A549 (cell line): ENCODE data around the gene ITM2C. TPM values are rescaled to one million over a fixed set of nuclear protein-coding genes. Genes with fewer than 3 reads are reported as not detected.

Experiments used
- ATAC-seq, 2 experiments: fragments of 200-7000 bp in 1 of 2; fragments of >200 bp in 1 of 2; cut with Nextera tagmentation in 1 of 2; cut with Tn5 transposase in 1 of 2; 3 replicates each; pipeline versions ENCODE4 v1.8.0 to v1.9.1; 2018 to 2020; ENCODE audit warnings: mild to moderate bottlenecking in 1 of 2, moderate library complexity in 1 of 2
- CTCF ChIA-PET: fragments of 300-600 bp; sonication (Branson Sonifier 250); formaldehyde crosslinking; extraction: SDS; loops from one replicate; lab custom pipeline; 2021; ENCODE audit warnings: antibody characterized with exemption, inconsistent platforms; lab: Yijun Ruan, JAX
- POLR2A ChIA-PET: fragments of 350-600 bp; formaldehyde crosslinking; extraction: SDS; loops from one replicate; lab custom pipeline; 2021; ENCODE audit warnings: antibody characterized with exemption, inconsistent platforms; lab: Yijun Ruan, JAX
- DNase-seq, 2 experiments: peaks; one replicate each; pipeline versions ENCODE4 v3.0.0 to v3.0.0-alpha.2; 2011 to 2016; ENCODE audit warnings: low read depth in 1 of 2, low spot score in 1 of 2
- FAIRE-seq: peaks from 2 replicates; lab custom pipeline; 2011; peaks lifted over from hg19 to GRCh38; lab: Jason Lieb, UNC
- H3K27ac ChIP-seq, 2 experiments: fragments of >200 bp; sonication (Bioruptor Twin); formaldehyde crosslinking; 3 replicates each; pipeline ENCODE4 v1.5.1; 2016 to 2017
- H3K4me1 ChIP-seq: fragments of >200 bp; sonication (Bioruptor Twin); formaldehyde crosslinking; 3 replicates; pipeline ENCODE4 v1.6.1; 2016
- H3K4me2 ChIP-seq: fragments of >200 bp; sonication (Bioruptor Twin); formaldehyde crosslinking; 3 replicates; pipeline ENCODE4 v1.6.1; 2016
- H3K4me3 ChIP-seq: fragments of >200 bp; sonication (Bioruptor Twin); formaldehyde crosslinking; 3 replicates; pipeline ENCODE4 v1.5.1; 2016
- H3K9me3 ChIP-seq: fragments of >200 bp; sonication (Bioruptor Twin); formaldehyde crosslinking; 3 replicates; pipeline ENCODE4 v1.6.1; 2016
- BHLHE40 ChIP-seq: IDR thresholded peaks from 2 replicates; pipeline ENCODE4 v1.6.1; 2012; ENCODE audit warnings: low read depth, low read length, inconsistent platforms
- CBX8 ChIP-seq: fragments of 200-600 bp; sonication (generic); IDR thresholded peaks from 2 replicates; pipeline ENCODE4 v1.6.1; 2016
- CHD2 ChIP-seq: fragments of 150-350 bp; IDR thresholded peaks from 2 replicates; pipeline ENCODE4 v1.6.1; 2014; ENCODE audit warnings: low read length; ENCODE audit not compliant: partially characterized antibody
- EHF ChIP-seq: fragments of 250-450 bp; sonication (Bioruptor Pico); IDR thresholded peaks from 2 replicates; pipeline ENCODE4 v1.5.0; 2020; ENCODE audit warnings: mild to moderate bottlenecking
- EHMT2 ChIP-seq: fragments of 200-600 bp; sonication (generic); IDR thresholded peaks from 2 replicates; pipeline ENCODE4 v1.6.1; 2016; ENCODE audit warnings: antibody characterized with exemption, low read depth, mild to moderate bottlenecking, moderate library complexity
- EP300 ChIP-seq, 2 experiments: fragments of >200 bp; sonication (Bioruptor Twin); formaldehyde crosslinking; IDR thresholded peaks; 2 replicates in 1 of 2; 3 replicates in 1 of 2; pipeline ENCODE4 v1.6.1; 2016 to 2017
- FOXS1 ChIP-seq: fragments of 250-450 bp; sonication (Bioruptor Pico); IDR thresholded peaks from 2 replicates; pipeline ENCODE4 v1.5.0; 2020; ENCODE audit warnings: mild to moderate bottlenecking, moderate library complexity
- HEYL ChIP-seq: fragments of 250-450 bp; sonication (Bioruptor Pico); IDR thresholded peaks from 2 replicates; pipeline ENCODE4 v1.8.0; 2021; ENCODE audit warnings: mild to moderate bottlenecking, moderate library complexity
- HOXA7 ChIP-seq: fragments of 250-450 bp; sonication (Bioruptor Pico); IDR thresholded peaks from 2 replicates; pipeline ENCODE4 v1.5.0; 2020; ENCODE audit warnings: mild to moderate bottlenecking, moderate library complexity
- HOXB13 ChIP-seq: fragments of 250-450 bp; sonication (Bioruptor Pico); IDR thresholded peaks from 2 replicates; pipeline ENCODE4 v1.5.0; 2020; ENCODE audit warnings: low read depth, mild to moderate bottlenecking, moderate library complexity
- JUN ChIP-seq, 2 experiments: fragments of >200 bp; sonication (Bioruptor Twin); formaldehyde crosslinking; IDR thresholded peaks; 2 replicates in 1 of 2; 3 replicates in 1 of 2; pipeline ENCODE4 v1.6.1; 2016 to 2017
- KDM5A ChIP-seq: fragments of 200-600 bp; sonication (generic); IDR thresholded peaks from 2 replicates; pipeline ENCODE4 v1.6.1; 2016; ENCODE audit warnings: antibody characterized with exemption, mild to moderate bottlenecking
- MAFK ChIP-seq: fragments of 450-650 bp; IDR thresholded peaks from 2 replicates; pipeline ENCODE4 v1.6.1; 2014; ENCODE audit not compliant: partially characterized antibody
- MYC ChIP-seq: IDR thresholded peaks from 2 replicates; pipeline ENCODE4 v1.6.1; 2012; ENCODE audit warnings: mild to moderate bottlenecking, inconsistent platforms, low read length, improper control_type of control experiment, borderline replicate concordance
- NFE2L2 ChIP-seq: fragments of 150-350 bp; conservative IDR thresholded peaks from 2 replicates; pipeline ENCODE4 v1.6.1; 2014; ENCODE audit warnings: low read length
- RAD21 ChIP-seq, 2 experiments: fragments of >200 bp in 1 of 2; sonication (Bioruptor Twin) in 1 of 2; formaldehyde crosslinking in 1 of 2; IDR thresholded peaks in 1 of 2; conservative IDR thresholded peaks in 1 of 2; 2 replicates in 1 of 2; 3 replicates in 1 of 2; pipeline ENCODE4 v1.6.1; 2012 to 2018; ENCODE audit warnings: inconsistent platforms in 1 of 2
- RCOR1 ChIP-seq: fragments of 150-350 bp; IDR thresholded peaks from 2 replicates; pipeline ENCODE4 v1.6.1; 2014; ENCODE audit warnings: antibody characterized with exemption, low read length, low read depth
- RFX5 ChIP-seq: fragments of 450-650 bp; IDR thresholded peaks from 2 replicates; pipeline ENCODE4 v1.7.1; 2014; ENCODE audit warnings: antibody characterized with exemption, mild to moderate bottlenecking, moderate library complexity
- RNF2 ChIP-seq: fragments of 200-600 bp; sonication (generic); IDR thresholded peaks from 2 replicates; pipeline ENCODE4 v1.6.1; 2016; ENCODE audit warnings: low read depth, mild to moderate bottlenecking, antibody characterized with exemption, moderate library complexity, borderline replicate concordance
- SMC3 ChIP-seq: fragments of >200 bp; sonication (Bioruptor Twin); formaldehyde crosslinking; IDR thresholded peaks from 3 replicates; pipeline ENCODE4 v1.6.1; 2018; ENCODE audit warnings: inconsistent platforms
- ZC3H11A ChIP-seq: fragments of 450-650 bp; IDR thresholded peaks from 2 replicates; pipeline ENCODE4 v1.6.1; 2014; ENCODE audit warnings: antibody characterized with exemption, mild to moderate bottlenecking
- ZFP36 ChIP-seq: fragments of 450-650 bp; IDR thresholded peaks from 2 replicates; pipeline ENCODE4 v1.6.1; 2014; ENCODE audit warnings: borderline replicate concordance; ENCODE audit not compliant: partially characterized antibody
- WGBS: methylation state at CpG from one replicate; pipeline ENCODE4 v1.1.6; 2017; ENCODE audit errors: missing lambda C conversion rate; 5-methylcytosine and 5-hydroxymethylcytosine counted together
- polyA plus RNA-seq, 4 experiments: library from polyadenylated mRNA; depleted of rRNA in 3 of 4; stranded (reverse); fragments of >200 nt; fragmentation: RNase III in 1 of 4; extraction: RNeasy Plus Mini Kit Qiagen cat#74134 plus additional on column Dnase treatment in 1 of 4; gene quantifications; 2 replicates in 3 of 4; 3 replicates in 1 of 4; pipeline ENCODE4 v1.2.3, GENCODE V29; 2011 to 2017
- TF ChIP-seq, protein P1 (sequence below): IDR thresholded peaks from 2 replicates; pipeline ENCODE4 v1.6.1; 2012
- TF ChIP-seq, protein P2 (sequence below): fragments of >200 bp; sonication (Bioruptor Twin); formaldehyde crosslinking; IDR thresholded peaks from 3 replicates; pipeline ENCODE4 v1.5.1; 2016
- TF ChIP-seq, protein P3 (sequence below): fragments of 150-350 bp; IDR thresholded peaks from 2 replicates; pipeline ENCODE4 v1.6.1; 2014; ENCODE audit warnings: low read depth, mild to moderate bottlenecking, low read length
- TF ChIP-seq, protein P4 (sequence below): IDR thresholded peaks from 2 replicates; pipeline ENCODE4 v1.6.1; 2012
- TF ChIP-seq, protein P5 (sequence below): fragments of 450-650 bp; IDR thresholded peaks from 2 replicates; pipeline ENCODE4 v1.6.1; 2014; ENCODE audit warnings: antibody characterized with exemption

The ITM2C gene
- polyA plus RNA-seq, 2 of the 4 experiments (the other 2 are of a cell fraction): 84.0 to 88.1 TPM

DNA sequence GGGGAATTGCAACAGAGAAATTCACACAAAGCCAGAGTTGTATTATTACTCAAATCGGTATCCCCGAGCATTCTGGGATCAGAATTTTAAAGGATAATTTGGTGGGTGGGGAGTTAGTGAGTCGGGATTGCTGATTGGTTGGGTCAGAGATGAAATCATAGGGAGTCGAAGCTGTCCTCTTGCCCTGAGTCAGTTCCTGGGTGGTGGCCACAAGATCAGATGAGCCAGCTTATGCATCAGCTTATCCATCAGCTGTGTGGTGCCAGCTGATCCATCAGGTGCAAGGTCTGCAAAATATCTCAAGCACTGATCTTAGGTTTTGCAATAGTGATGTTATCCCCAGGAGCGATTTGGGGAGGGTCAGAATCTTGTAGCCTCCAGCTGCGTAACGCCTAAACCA, 34.3 kb upstream of the ITM2C start:
- peaks cover 6% of the 10 kb centered on the region; the same call in 2 of the 3 replicates for H3K9me3 ChIP-seq
- H3K4me3 ChIP-seq: no peak overlapping the region
- TF ChIP-seq ZFP36 (no peak), HOXA7 (CRISPR knock-in tag) (no peak), KDM5A (no peak), EP300 (IDR thresholded peaks at IDR 0.05) (no peak), RNF2 (no peak), EHF (CRISPR knock-in tag) (no peak), MYC (no peak), NFE2L2 (no peak), EHMT2 (no peak), MAFK (no peak), CBX8 (no peak), RAD21 (conservative IDR thresholded peaks at IDR 0.05 in 1 of 2, IDR thresholded peaks at IDR 0.05 in 1 of 2) (no peak), ZC3H11A (no peak), RFX5 (no peak), HEYL (CRISPR knock-in tag) (no peak), HOXB13 (CRISPR knock-in tag) (no peak), CHD2 (no peak)
- TF ChIP-seq, protein P1, sequence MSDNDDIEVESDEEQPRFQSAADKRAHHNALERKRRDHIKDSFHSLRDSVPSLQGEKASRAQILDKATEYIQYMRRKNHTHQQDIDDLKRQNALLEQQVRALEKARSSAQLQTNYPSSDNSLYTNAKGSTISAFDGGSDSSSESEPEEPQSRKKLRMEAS: no peak
- TF ChIP-seq, protein P2, sequence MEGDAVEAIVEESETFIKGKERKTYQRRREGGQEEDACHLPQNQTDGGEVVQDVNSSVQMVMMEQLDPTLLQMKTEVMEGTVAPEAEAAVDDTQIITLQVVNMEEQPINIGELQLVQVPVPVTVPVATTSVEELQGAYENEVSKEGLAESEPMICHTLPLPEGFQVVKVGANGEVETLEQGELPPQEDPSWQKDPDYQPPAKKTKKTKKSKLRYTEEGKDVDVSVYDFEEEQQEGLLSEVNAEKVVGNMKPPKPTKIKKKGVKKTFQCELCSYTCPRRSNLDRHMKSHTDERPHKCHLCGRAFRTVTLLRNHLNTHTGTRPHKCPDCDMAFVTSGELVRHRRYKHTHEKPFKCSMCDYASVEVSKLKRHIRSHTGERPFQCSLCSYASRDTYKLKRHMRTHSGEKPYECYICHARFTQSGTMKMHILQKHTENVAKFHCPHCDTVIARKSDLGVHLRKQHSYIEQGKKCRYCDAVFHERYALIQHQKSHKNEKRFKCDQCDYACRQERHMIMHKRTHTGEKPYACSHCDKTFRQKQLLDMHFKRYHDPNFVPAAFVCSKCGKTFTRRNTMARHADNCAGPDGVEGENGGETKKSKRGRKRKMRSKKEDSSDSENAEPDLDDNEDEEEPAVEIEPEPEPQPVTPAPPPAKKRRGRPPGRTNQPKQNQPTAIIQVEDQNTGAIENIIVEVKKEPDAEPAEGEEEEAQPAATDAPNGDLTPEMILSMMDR: no peak
- TF ChIP-seq, protein P3, sequence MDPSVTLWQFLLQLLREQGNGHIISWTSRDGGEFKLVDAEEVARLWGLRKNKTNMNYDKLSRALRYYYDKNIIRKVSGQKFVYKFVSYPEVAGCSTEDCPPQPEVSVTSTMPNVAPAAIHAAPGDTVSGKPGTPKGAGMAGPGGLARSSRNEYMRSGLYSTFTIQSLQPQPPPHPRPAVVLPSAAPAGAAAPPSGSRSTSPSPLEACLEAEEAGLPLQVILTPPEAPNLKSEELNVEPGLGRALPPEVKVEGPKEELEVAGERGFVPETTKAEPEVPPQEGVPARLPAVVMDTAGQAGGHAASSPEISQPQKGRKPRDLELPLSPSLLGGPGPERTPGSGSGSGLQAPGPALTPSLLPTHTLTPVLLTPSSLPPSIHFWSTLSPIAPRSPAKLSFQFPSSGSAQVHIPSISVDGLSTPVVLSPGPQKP: no peak
- ChIA-PET POLR2A (no interaction called here), CTCF (interaction anchor here (1.6 to 4.3 kb wide), 2 partner anchors 18 to 157 kb away, joined by 5 to 27 read pairs; no protein-coding TSS in a partner anchor)
- FAIRE-seq: no peak
- no peak for DNase-seq
- no peaks in the 10 kb centered on the region for H3K4me1 ChIP-seq
- ATAC-seq: no peak
- WGBS: 45% methylated on average over 7 of the region's 7 CpGs
- no peak overlapping the region for H3K27ac ChIP-seq
- no peak overlapping the region for H3K4me2 ChIP-seq

DNA sequence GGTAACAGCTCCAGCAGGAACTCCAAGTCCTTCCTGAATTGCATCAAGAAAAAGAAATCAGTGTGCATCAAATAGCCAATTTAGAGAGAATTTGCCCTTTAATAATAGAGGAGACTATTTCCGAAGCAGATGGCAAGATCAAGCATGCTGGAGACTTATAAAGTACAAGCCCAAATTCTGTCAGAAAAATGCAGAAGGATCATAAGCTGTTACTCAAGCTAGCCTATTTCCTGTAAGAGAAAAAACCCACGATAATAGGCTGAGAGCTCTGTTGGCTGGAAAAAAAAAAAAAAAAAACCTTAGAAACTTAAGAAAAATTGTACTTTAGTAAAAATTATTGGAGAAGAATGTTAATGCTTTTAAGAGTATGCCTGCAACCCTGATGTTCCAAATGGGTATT, 24.4 kb upstream of the ITM2C start:
- FAIRE-seq: no peak
- CTCF ChIA-PET: interaction anchor here (0.7 to 2.4 kb wide), 5 partner anchors 8 to 147 kb away, joined by 4 to 14 read pairs (median 5); no protein-coding TSS in a partner anchor
- POLR2A ChIA-PET: interaction anchor here (0.6 kb wide), 1 partner anchor 112 kb away, joined by 4 read pairs; no protein-coding TSS in a partner anchor

DNA sequence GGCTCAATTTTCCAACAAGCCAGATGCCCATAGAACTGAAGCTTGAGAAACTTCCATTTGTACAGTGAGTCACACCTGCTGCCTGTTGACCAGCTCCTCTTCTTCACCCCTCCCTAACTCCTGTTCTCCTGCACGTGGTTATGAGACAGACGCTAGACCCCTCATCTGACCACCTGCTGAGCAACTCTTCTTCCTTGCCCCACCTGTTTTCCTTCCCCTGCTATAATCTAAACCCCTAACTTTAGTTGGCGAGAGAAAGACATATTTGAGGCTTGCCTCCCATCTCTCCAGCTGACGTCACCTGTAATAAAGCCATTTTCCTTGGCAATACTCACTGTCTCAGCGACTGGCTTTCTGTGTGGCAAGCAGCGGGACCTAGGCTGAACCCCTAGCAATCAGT, 22.3 kb upstream of the ITM2C start:
- DNase-seq: no peak
- no peak for FAIRE-seq
- H3K4me3 ChIP-seq: no peak overlapping the region
- H3K27ac ChIP-seq: no peak overlapping the region
- H3K4me2 ChIP-seq: peak overlapping the region; percentile 50
- ChIA-PET CTCF (interaction anchor here (1.1 to 2.0 kb wide), 3 partner anchors 8 to 211 kb away, joined by 3 to 4 read pairs (median 3); partner anchors contain the start of gene ITM2C), POLR2A (no interaction called here)
- peaks cover 8% of the 10 kb centered on the region; the same call in 1 of the 3 replicates for H3K9me3 ChIP-seq
- peak; percentile 66 to 73; a peak in 5 of 6 replicates for ATAC-seq
- peaks cover 7% of the 10 kb centered on the region; the same call in 2 of the 3 replicates for H3K4me1 ChIP-seq
- 26% methylated on average over 6 of the region's 6 CpGs for WGBS
- TF ChIP-seq HEYL (CRISPR knock-in tag) (no peak), KDM5A (no peak), RCOR1 (no peak), FOXS1 (CRISPR knock-in tag) (no peak), BHLHE40 (no peak), SMC3 (no peak)
- TF ChIP-seq, protein P4, sequence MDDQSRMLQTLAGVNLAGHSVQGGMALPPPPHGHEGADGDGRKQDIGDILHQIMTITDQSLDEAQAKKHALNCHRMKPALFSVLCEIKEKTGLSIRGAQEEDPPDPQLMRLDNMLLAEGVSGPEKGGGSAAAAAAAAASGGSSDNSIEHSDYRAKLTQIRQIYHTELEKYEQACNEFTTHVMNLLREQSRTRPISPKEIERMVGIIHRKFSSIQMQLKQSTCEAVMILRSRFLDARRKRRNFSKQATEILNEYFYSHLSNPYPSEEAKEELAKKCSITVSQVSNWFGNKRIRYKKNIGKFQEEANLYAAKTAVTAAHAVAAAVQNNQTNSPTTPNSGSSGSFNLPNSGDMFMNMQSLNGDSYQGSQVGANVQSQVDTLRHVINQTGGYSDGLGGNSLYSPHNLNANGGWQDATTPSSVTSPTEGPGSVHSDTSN: no peak
- TF ChIP-seq, protein P2: no peak
- TF ChIP-seq, protein P5, sequence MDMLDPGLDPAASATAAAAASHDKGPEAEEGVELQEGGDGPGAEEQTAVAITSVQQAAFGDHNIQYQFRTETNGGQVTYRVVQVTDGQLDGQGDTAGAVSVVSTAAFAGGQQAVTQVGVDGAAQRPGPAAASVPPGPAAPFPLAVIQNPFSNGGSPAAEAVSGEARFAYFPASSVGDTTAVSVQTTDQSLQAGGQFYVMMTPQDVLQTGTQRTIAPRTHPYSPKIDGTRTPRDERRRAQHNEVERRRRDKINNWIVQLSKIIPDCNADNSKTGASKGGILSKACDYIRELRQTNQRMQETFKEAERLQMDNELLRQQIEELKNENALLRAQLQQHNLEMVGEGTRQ: no peak

More for the DNA sequence above, 24.4 kb upstream of the ITM2C start:
- WGBS: 41% methylated on average over 2 of the region's 2 CpGs
- no peak overlapping the region for H3K4me3 ChIP-seq
- no peak for TF ChIP-seq JUN (IDR thresholded peaks at IDR 0.05)
- H3K27ac ChIP-seq: no peak overlapping the region
- ATAC-seq (no peak), DNase-seq (no peak)
- H3K4me2 ChIP-seq: no peak overlapping the region
- peaks cover 7% of the 10 kb centered on the region; the same call in 2 of the 3 replicates for H3K4me1 ChIP-seq
- H3K9me3 ChIP-seq: peaks cover 8% of the 10 kb centered on the region; the same call in 1 of the 3 replicates
